K562 (cell line): ENCODE data around the gene ENOSF1. TPM values are rescaled to one million over a fixed set of nuclear protein-coding genes. Genes with fewer than 3 reads are reported as not detected.

Source experiments
- ATF1 ChIP-seq, 2 experiments: fragments of 450-650 bp in 1 of 2; IDR thresholded peaks; 2 replicates each; pipeline ENCODE4 v1.6.1; 2016; ENCODE audit warnings: missing compliant biosample characterization in 1 of 2, missing genetic modification characterization in 1 of 2
- POLR2H ChIP-seq: IDR thresholded peaks from 2 replicates; pipeline ENCODE4 v1.6.1; 2016; ENCODE audit warnings: missing genetic modification characterization, low read depth, mild to moderate bottlenecking, control low read depth, missing compliant biosample characterization, moderate library complexity
- ZFP30 ChIP-seq: fragments of 250-450 bp; sonication (Bioruptor Pico); IDR thresholded peaks from 2 replicates; pipeline ENCODE4 v1.8.0; 2022; ENCODE audit warnings: moderate library complexity, mild to moderate bottlenecking, inconsistent platforms, borderline replicate concordance
- polyA plus RNA-seq, 8 experiments: library from polyadenylated mRNA; depleted of rRNA in 4 of 8; stranded (reverse) in 5 of 8; unstranded in 3 of 8; fragments of >200 nt; fragmentation: Nextera tagmentation in 2 of 8; fragmentation: Illumina TruSeq in 1 of 8; extraction: Ambion mirVana in 2 of 8; extraction: Trizol in 1 of 8; gene quantifications; 2 replicates each; pipeline versions ENCODE4 v1.2.1 to v1.2.3, GENCODE V29; 2011 to 2014; ENCODE audit warnings: inconsistent platforms in 1 of 8, missing spikeins in 1 of 8
- total RNA-seq, 7 experiments: library from RNA; depleted of rRNA in 6 of 7; stranded (reverse); fragments of >200 nt in 6 of 7; fragmentation: Illumina TruSeq in 2 of 7; extraction: Trizol in 2 of 7; gene quantifications; 2 replicates each; pipeline versions ENCODE4 v1.2.1 to v1.2.3, GENCODE V29; 2011 to 2021; ENCODE audit warnings: low replicate concordance in 1 of 7
- TF ChIP-seq, protein P1 (sequence below): fragments of 450-650 bp; IDR thresholded peaks from 2 replicates; pipeline ENCODE4 v1.6.1; 2016; ENCODE audit warnings: mild to moderate bottlenecking, moderate library complexity
- TF ChIP-seq, protein P2 (sequence below), 2 experiments: fragments of 450-650 bp; conservative IDR thresholded peaks; 2 replicates each; pipeline ENCODE4 v1.6.1; 2017; ENCODE audit warnings: mild to moderate bottlenecking in 2 of 2, moderate library complexity in 2 of 2
- TF ChIP-seq, protein P3 (sequence below): fragments of 450-650 bp; IDR thresholded peaks from 2 replicates; pipeline ENCODE4 v1.6.1; 2016; ENCODE audit warnings: mild to moderate bottlenecking

Gene ENOSF1
- total and polyA plus RNA-seq, 9 of the 15 experiments (the other 6 are each of a cell fraction or from before 2014, with no cell fraction given), result 15.5 to 66.4 (median 46.5) TPM

DNA sequence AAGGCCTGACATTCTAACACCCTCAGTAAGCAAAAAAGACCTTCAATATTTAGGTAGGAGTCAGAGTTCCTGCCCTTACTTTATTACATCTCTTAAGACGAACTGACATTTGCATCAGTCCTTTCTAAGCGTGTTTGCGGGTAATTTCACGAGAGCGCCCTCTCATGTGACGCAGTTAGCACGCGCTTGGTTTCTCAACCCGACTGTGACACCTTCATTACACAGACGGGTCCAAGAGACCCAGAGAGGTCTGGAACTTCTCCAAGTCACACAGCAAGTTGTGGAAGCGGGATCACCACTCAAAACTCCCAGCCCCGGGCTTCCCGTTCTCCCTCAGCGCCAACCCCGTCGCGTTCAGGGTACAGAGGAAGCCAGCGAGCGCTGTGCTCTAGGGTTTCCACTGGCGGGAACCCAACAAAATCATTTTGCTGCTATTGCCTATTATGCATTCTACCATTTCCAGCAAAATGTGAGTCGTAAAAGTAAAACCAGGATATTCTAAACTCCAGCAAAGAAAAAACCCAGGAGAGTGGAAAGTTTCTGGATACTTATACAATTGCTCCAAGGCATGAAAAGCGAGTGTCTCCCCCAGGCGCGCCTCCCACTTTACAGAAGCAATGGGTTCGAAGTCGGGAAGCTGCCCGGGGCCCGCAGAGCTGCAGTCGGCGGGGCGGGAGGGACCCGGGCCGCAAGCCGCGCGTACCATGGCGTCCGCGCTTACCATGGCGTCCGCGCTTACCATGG lies 601 bp downstream of the ENOSF1 start (continued):
- TF ChIP-seq, protein P1, sequence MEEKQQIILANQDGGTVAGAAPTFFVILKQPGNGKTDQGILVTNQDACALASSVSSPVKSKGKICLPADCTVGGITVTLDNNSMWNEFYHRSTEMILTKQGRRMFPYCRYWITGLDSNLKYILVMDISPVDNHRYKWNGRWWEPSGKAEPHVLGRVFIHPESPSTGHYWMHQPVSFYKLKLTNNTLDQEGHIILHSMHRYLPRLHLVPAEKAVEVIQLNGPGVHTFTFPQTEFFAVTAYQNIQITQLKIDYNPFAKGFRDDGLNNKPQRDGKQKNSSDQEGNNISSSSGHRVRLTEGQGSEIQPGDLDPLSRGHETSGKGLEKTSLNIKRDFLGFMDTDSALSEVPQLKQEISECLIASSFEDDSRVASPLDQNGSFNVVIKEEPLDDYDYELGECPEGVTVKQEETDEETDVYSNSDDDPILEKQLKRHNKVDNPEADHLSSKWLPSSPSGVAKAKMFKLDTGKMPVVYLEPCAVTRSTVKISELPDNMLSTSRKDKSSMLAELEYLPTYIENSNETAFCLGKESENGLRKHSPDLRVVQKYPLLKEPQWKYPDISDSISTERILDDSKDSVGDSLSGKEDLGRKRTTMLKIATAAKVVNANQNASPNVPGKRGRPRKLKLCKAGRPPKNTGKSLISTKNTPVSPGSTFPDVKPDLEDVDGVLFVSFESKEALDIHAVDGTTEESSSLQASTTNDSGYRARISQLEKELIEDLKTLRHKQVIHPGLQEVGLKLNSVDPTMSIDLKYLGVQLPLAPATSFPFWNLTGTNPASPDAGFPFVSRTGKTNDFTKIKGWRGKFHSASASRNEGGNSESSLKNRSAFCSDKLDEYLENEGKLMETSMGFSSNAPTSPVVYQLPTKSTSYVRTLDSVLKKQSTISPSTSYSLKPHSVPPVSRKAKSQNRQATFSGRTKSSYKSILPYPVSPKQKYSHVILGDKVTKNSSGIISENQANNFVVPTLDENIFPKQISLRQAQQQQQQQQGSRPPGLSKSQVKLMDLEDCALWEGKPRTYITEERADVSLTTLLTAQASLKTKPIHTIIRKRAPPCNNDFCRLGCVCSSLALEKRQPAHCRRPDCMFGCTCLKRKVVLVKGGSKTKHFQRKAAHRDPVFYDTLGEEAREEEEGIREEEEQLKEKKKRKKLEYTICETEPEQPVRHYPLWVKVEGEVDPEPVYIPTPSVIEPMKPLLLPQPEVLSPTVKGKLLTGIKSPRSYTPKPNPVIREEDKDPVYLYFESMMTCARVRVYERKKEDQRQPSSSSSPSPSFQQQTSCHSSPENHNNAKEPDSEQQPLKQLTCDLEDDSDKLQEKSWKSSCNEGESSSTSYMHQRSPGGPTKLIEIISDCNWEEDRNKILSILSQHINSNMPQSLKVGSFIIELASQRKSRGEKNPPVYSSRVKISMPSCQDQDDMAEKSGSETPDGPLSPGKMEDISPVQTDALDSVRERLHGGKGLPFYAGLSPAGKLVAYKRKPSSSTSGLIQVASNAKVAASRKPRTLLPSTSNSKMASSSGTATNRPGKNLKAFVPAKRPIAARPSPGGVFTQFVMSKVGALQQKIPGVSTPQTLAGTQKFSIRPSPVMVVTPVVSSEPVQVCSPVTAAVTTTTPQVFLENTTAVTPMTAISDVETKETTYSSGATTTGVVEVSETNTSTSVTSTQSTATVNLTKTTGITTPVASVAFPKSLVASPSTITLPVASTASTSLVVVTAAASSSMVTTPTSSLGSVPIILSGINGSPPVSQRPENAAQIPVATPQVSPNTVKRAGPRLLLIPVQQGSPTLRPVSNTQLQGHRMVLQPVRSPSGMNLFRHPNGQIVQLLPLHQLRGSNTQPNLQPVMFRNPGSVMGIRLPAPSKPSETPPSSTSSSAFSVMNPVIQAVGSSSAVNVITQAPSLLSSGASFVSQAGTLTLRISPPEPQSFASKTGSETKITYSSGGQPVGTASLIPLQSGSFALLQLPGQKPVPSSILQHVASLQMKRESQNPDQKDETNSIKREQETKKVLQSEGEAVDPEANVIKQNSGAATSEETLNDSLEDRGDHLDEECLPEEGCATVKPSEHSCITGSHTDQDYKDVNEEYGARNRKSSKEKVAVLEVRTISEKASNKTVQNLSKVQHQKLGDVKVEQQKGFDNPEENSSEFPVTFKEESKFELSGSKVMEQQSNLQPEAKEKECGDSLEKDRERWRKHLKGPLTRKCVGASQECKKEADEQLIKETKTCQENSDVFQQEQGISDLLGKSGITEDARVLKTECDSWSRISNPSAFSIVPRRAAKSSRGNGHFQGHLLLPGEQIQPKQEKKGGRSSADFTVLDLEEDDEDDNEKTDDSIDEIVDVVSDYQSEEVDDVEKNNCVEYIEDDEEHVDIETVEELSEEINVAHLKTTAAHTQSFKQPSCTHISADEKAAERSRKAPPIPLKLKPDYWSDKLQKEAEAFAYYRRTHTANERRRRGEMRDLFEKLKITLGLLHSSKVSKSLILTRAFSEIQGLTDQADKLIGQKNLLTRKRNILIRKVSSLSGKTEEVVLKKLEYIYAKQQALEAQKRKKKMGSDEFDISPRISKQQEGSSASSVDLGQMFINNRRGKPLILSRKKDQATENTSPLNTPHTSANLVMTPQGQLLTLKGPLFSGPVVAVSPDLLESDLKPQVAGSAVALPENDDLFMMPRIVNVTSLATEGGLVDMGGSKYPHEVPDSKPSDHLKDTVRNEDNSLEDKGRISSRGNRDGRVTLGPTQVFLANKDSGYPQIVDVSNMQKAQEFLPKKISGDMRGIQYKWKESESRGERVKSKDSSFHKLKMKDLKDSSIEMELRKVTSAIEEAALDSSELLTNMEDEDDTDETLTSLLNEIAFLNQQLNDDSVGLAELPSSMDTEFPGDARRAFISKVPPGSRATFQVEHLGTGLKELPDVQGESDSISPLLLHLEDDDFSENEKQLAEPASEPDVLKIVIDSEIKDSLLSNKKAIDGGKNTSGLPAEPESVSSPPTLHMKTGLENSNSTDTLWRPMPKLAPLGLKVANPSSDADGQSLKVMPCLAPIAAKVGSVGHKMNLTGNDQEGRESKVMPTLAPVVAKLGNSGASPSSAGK, result peak; percentile 74
- no peak for TF ChIP-seq ZFP30 (CRISPR knock-in tag)
- TF ChIP-seq ATF1 (CRISPR knock-in tag; IDR thresholded peaks at IDR 0.05), result no peak
- peak; percentile 92 for TF ChIP-seq ATF1 (tag; IDR thresholded peaks at IDR 0.05)
- TF ChIP-seq, protein P2, sequence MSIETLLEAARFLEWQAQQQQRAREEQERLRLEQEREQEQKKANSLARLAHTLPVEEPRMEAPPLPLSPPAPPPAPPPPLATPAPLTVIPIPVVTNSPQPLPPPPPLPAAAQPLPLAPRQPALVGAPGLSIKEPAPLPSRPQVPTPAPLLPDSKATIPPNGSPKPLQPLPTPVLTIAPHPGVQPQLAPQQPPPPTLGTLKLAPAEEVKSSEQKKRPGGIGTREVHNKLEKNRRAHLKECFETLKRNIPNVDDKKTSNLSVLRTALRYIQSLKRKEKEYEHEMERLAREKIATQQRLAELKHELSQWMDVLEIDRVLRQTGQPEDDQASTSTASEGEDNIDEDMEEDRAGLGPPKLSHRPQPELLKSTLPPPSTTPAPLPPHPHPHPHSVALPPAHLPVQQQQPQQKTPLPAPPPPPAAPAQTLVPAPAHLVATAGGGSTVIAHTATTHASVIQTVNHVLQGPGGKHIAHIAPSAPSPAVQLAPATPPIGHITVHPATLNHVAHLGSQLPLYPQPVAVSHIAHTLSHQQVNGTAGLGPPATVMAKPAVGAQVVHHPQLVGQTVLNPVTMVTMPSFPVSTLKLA (conservative IDR thresholded peaks at IDR 0.05), result peak; percentile 79 to 90
- no peak; the same call in none of the 2 replicates for TF ChIP-seq POLR2H (tag)
- TF ChIP-seq, protein P3, sequence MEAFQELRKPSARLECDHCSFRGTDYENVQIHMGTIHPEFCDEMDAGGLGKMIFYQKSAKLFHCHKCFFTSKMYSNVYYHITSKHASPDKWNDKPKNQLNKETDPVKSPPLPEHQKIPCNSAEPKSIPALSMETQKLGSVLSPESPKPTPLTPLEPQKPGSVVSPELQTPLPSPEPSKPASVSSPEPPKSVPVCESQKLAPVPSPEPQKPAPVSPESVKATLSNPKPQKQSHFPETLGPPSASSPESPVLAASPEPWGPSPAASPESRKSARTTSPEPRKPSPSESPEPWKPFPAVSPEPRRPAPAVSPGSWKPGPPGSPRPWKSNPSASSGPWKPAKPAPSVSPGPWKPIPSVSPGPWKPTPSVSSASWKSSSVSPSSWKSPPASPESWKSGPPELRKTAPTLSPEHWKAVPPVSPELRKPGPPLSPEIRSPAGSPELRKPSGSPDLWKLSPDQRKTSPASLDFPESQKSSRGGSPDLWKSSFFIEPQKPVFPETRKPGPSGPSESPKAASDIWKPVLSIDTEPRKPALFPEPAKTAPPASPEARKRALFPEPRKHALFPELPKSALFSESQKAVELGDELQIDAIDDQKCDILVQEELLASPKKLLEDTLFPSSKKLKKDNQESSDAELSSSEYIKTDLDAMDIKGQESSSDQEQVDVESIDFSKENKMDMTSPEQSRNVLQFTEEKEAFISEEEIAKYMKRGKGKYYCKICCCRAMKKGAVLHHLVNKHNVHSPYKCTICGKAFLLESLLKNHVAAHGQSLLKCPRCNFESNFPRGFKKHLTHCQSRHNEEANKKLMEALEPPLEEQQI, result no peak
